Neural cell (in vitro differentiated cells): Measurements from ENCODE around the gene KMT2B. TPM values are rescaled to one million over a fixed set of nuclear protein-coding genes. Genes with fewer than 3 reads are reported as not detected.
"Not testable (repeated sequence)": the region's sequence is repeated elsewhere in the genome, so short reads cannot be mapped to it uniquely, and the experiment has no call there.

ENCODE experiments used
- H2AFZ ChIP-seq: fragments of 200-600, 300-800 bp; sonication (generic), shearing (Covaris generic); 2 replicates; pipeline ENCODE4 v1.6.0; 2014; ENCODE audit warnings: low read depth, mild to moderate bottlenecking, antibody characterized with exemption, low read length, moderate library complexity
- H3F3A ChIP-seq: fragments of 200-600 bp; shearing (Covaris generic); 2 replicates; pipeline ENCODE4 v1.6.1; 2016; ENCODE audit warnings: mild to moderate bottlenecking, moderate library complexity, mixed read lengths, antibody characterized with exemption, low read length; ENCODE audit not compliant: insufficient read depth, poor library complexity, severe bottlenecking
- H3K27ac ChIP-seq: fragments of 200-600, 300-800 bp; sonication (generic), shearing (Covaris generic); 2 replicates; pipeline ENCODE4 v1.5.1; 2014; ENCODE audit warnings: mild to moderate bottlenecking, low read length, moderate library complexity
- H3K27me3 ChIP-seq: fragments of 300-800, 200-600 bp; sonication (generic), shearing (Covaris generic); 2 replicates; pipeline ENCODE4 v1.6.0; 2014; ENCODE audit warnings: mild to moderate bottlenecking, low read depth, low read length, moderate library complexity; ENCODE audit not compliant: insufficient read depth
- H3K36me3 ChIP-seq: fragments of 300-800, 200-600 bp; sonication (generic), shearing (Covaris generic); 2 replicates; pipeline ENCODE4 v1.5.1; 2014; ENCODE audit warnings: mild to moderate bottlenecking, antibody characterized with exemption, low read length, moderate library complexity; ENCODE audit not compliant: insufficient read depth
- H3K4me2 ChIP-seq: fragments of 300-800, 200-600 bp; sonication (generic), shearing (Covaris generic); 2 replicates; pipeline ENCODE4 v1.6.0; 2014; ENCODE audit warnings: mild to moderate bottlenecking, low read length
- H3K4me3 ChIP-seq: fragments of 300-800, 200-600 bp; sonication (generic), shearing (Covaris generic); 2 replicates; pipeline ENCODE4 v1.5.1; 2014; ENCODE audit warnings: mild to moderate bottlenecking, low read length, moderate library complexity
- H3K79me2 ChIP-seq: fragments of 200-600 bp; shearing (Covaris generic); replicated peaks from 2 replicates; pipeline ENCODE4 v1.6.0; 2014; ENCODE audit warnings: mild to moderate bottlenecking, low read length, moderate library complexity; ENCODE audit not compliant: insufficient read depth
- H3K9ac ChIP-seq: fragments of 300-800, 200-600 bp; sonication (generic), shearing (Covaris generic); 2 replicates; pipeline ENCODE4 v1.6.1; 2016; ENCODE audit warnings: mild to moderate bottlenecking, low read length, mixed read lengths
- H3K9me2 ChIP-seq: fragments of 200-600 bp; shearing (Covaris generic); 2 replicates; pipeline ENCODE4 v1.6.1; 2016; ENCODE audit warnings: mild to moderate bottlenecking, low read length, mixed read lengths; ENCODE audit not compliant: insufficient read depth
- H3K9me3 ChIP-seq: fragments of 200-600, 300-800 bp; sonication (generic), shearing (Covaris generic); 2 replicates; pipeline ENCODE4 v1.6.1; 2016; ENCODE audit warnings: mild to moderate bottlenecking, mixed run types, low read length, moderate library complexity, mixed read lengths
- H4K20me1 ChIP-seq: fragments of 200-600 bp; shearing (Covaris generic); 2 replicates; pipeline ENCODE4 v1.6.1; 2016; ENCODE audit warnings: mild to moderate bottlenecking, mixed run types; ENCODE audit not compliant: insufficient read depth
- CTCF ChIP-seq: fragments of 450-650 bp; IDR thresholded peaks from 2 replicates; pipeline ENCODE4 v1.5.1; 2014; ENCODE audit warnings: antibody characterized with exemption, mild to moderate bottlenecking, moderate library complexity; ENCODE audit not compliant: poor library complexity, severe bottlenecking
- EP300 ChIP-seq: fragments of 450-650 bp; conservative IDR thresholded peaks from 2 replicates; pipeline ENCODE4 v1.6.1; 2014; ENCODE audit warnings: antibody characterized with exemption, mild to moderate bottlenecking, moderate library complexity; ENCODE audit not compliant: poor library complexity, severe bottlenecking
- EZH2 ChIP-seq: fragments of 200-600, 300-800 bp; shearing (Covaris generic), sonication (generic); IDR thresholded peaks from 2 replicates; pipeline ENCODE4 v1.6.1; 2014; ENCODE audit warnings: antibody characterized with exemption, low read length, borderline replicate concordance, mild to moderate bottlenecking; ENCODE audit not compliant: insufficient read depth, poor library complexity, severe bottlenecking
- MXI1 ChIP-seq: fragments of 450-650 bp; conservative IDR thresholded peaks from 2 replicates; pipeline ENCODE4 v1.6.1; 2014; ENCODE audit warnings: antibody characterized with exemption, mild to moderate bottlenecking; ENCODE audit not compliant: poor library complexity, severe bottlenecking
- POLR2AphosphoS5 ChIP-seq: IDR thresholded peaks from 2 replicates; pipeline ENCODE4 v1.6.1; 2012
- RAD21 ChIP-seq: fragments of 450-650 bp; conservative IDR thresholded peaks from 2 replicates; pipeline ENCODE4 v1.6.1; 2014; ENCODE audit warnings: antibody characterized with exemption, mild to moderate bottlenecking, moderate library complexity
- REST ChIP-seq: IDR thresholded peaks from 2 replicates; pipeline ENCODE4 v1.6.1; 2012; ENCODE audit warnings: borderline replicate concordance
- SMC3 ChIP-seq: fragments of 450-650 bp; conservative IDR thresholded peaks from 2 replicates; pipeline ENCODE4 v1.6.1; 2014; ENCODE audit warnings: antibody characterized with exemption, mild to moderate bottlenecking, moderate library complexity; ENCODE audit not compliant: poor library complexity
- TAF1 ChIP-seq: IDR thresholded peaks from 2 replicates; pipeline ENCODE4 v1.6.1; 2012; ENCODE audit warnings: low read depth
- polyA plus RNA-seq: library from polyadenylated mRNA; depleted of rRNA; stranded (reverse); fragments of >200 nt; gene quantifications from 2 replicates; pipeline ENCODE4 v1.2.3, GENCODE V29; 2014

KMT2B gene
- polyA plus RNA-seq, 1 donor from 2014 or later: 15.8 TPM

- Histone ChIP-seq H3K4me2 (no peak overlapping the region), H3K27me3 (no peaks in the 10 kb centered on the region), H4K20me1 (no peaks in the 10 kb centered on the region), H3K9me3 (no peaks in the 10 kb centered on the region), H3K9ac (no peak overlapping the region), H2AFZ (no peak overlapping the region), H3F3A (no peaks in the 10 kb centered on the region), H3K4me3 (no peak overlapping the region), H3K79me2 (no peaks in the 10 kb centered on the region), H3K27ac (no peak overlapping the region), H3K36me3 (no peaks in the 10 kb centered on the region), H3K9me2 (no peaks in the 10 kb centered on the region)
- TF ChIP-seq SMC3: no peak
- TF ChIP-seq POLR2AphosphoS5: no peak
- TF ChIP-seq CTCF: no peak
- no peak for TF ChIP-seq TAF1
- no peak for TF ChIP-seq EP300
- no peak for TF ChIP-seq MXI1
- TF ChIP-seq REST: no peak
- TF ChIP-seq EZH2: no peak
- TF ChIP-seq RAD21: no peak
These were observed 28.0 kb upstream of the KMT2B start for GRCh38 chr19:35689836-35690235.

- H3K9me3 ChIP-seq, H2AFZ ChIP-seq, H3K79me2 ChIP-seq, H3F3A ChIP-seq, H3K27me3 ChIP-seq, H3K9ac ChIP-seq, H4K20me1 ChIP-seq, H3K4me3 ChIP-seq, H3K9me2 ChIP-seq, H3K4me2 ChIP-seq, H3K27ac ChIP-seq, H3K36me3 ChIP-seq: not testable (repeated sequence)
These were observed 26.7 kb upstream of the KMT2B start for GRCh38 chr19:35691106-35691505.

GRCh38 chr19:35692010-35692409, 25.8 kb upstream of the KMT2B start:
- Histone ChIP-seq H4K20me1 (no peaks in the 10 kb centered on the region), H3K27ac (no peak overlapping the region), H3K4me2 (no peak overlapping the region), H3K36me3 (no peaks in the 10 kb centered on the region), H3K9ac (no peak overlapping the region), H3K4me3 (no peak overlapping the region), H3K79me2 (no peaks in the 10 kb centered on the region), H3K27me3 (no peaks in the 10 kb centered on the region), H3F3A (no peaks in the 10 kb centered on the region), H3K9me3 (no peaks in the 10 kb centered on the region), H2AFZ (no peak overlapping the region), H3K9me2 (no peaks in the 10 kb centered on the region)
- TF ChIP-seq EP300 (no peak), POLR2AphosphoS5 (no peak), EZH2 (no peak), RAD21 (no peak), SMC3 (no peak), REST (no peak), CTCF (no peak), TAF1 (no peak), MXI1 (no peak)
